HepG2 (cell line): Measurements from ENCODE around the gene TMOD3. TPM values are rescaled to one million over a fixed set of nuclear protein-coding genes. Genes with fewer than 3 reads are reported as not detected.
A peak's percentile ranks its signal among the peaks of the same experiment; 100 is the strongest.

Experiments
- MBD4 ChIP-seq: IDR thresholded peaks from 2 replicates; pipeline ENCODE4 v1.6.1; 2012; ENCODE audit warnings: low read length, inconsistent platforms, borderline replicate concordance
- NFKBIZ ChIP-seq: IDR thresholded peaks from 2 replicates; pipeline ENCODE4 v1.6.1; 2018; ENCODE audit warnings: missing genetic modification reagents, missing compliant biosample characterization
- RBM22 ChIP-seq: fragments of 200-400 bp; formaldehyde crosslinking; optimal IDR thresholded peaks from 2 replicates; pipeline ENCODE3; 2017; ENCODE audit warnings: mild to moderate bottlenecking, low read length, moderate library complexity
- RFX3 ChIP-seq: IDR thresholded peaks from 2 replicates; pipeline ENCODE4 v1.6.1; 2016; ENCODE audit warnings: missing biosample characterization, missing genetic modification reagents
- XRCC5 ChIP-seq: fragments of 200-400 bp; formaldehyde crosslinking; optimal IDR thresholded peaks from 2 replicates; pipeline ENCODE3; 2017; ENCODE audit warnings: mild to moderate bottlenecking, low read length
- ZFP37 ChIP-seq: sonication (generic); formaldehyde crosslinking; IDR thresholded peaks from 2 replicates; pipeline ENCODE4 v1.4.0; 2020; ENCODE audit warnings: missing genetic modification reagents, borderline replicate concordance
- ZFX ChIP-seq: sonication (generic); formaldehyde crosslinking; IDR thresholded peaks from 2 replicates; pipeline ENCODE4 v1.4.0; 2020; ENCODE audit warnings: mild to moderate bottlenecking, low read depth, missing genetic modification reagents, moderate library complexity
- ZKSCAN8 ChIP-seq: IDR thresholded peaks from 2 replicates; pipeline ENCODE4 v1.6.1; 2016; ENCODE audit warnings: borderline replicate concordance, missing genetic modification reagents, missing compliant biosample characterization
- ZNF205 ChIP-seq: IDR thresholded peaks from 2 replicates; pipeline ENCODE4 v1.6.1; 2018; ENCODE audit warnings: missing biosample characterization, missing genetic modification reagents
- ZNF207 ChIP-seq: fragments of 450-650 bp; IDR thresholded peaks from 2 replicates; pipeline ENCODE4 v1.6.1; 2016; ENCODE audit warnings: antibody characterized with exemption, borderline replicate concordance
- ZNF567 ChIP-seq: sonication (generic); formaldehyde crosslinking; IDR thresholded peaks from 2 replicates; pipeline ENCODE4 v1.8.1; 2023; ENCODE audit warnings: mild to moderate bottlenecking, missing genetic modification reagents, borderline replicate concordance
- ZNF569 ChIP-seq: sonication (generic); formaldehyde crosslinking; IDR thresholded peaks from 2 replicates; pipeline ENCODE4 v1.5.0; 2020; ENCODE audit warnings: mild to moderate bottlenecking, missing genetic modification reagents, moderate library complexity, borderline replicate concordance
- ZNF577 ChIP-seq: sonication (generic); formaldehyde crosslinking; IDR thresholded peaks from 2 replicates; pipeline ENCODE4 v1.4.0; 2020; ENCODE audit warnings: mild to moderate bottlenecking, low read depth, missing genetic modification reagents, borderline replicate concordance
- ZNF674 ChIP-seq: sonication (generic); formaldehyde crosslinking; IDR thresholded peaks from 2 replicates; pipeline ENCODE4 v1.5.0; 2020; ENCODE audit warnings: low read depth, mild to moderate bottlenecking, missing genetic modification reagents
- ZNF772 ChIP-seq: sonication (generic); formaldehyde crosslinking; IDR thresholded peaks from 2 replicates; pipeline ENCODE4 v1.5.0; 2020; ENCODE audit warnings: mild to moderate bottlenecking, missing genetic modification reagents
- ZNF790 ChIP-seq: sonication (generic); formaldehyde crosslinking; IDR thresholded peaks from 2 replicates; pipeline ENCODE4 v1.8.0; 2022; ENCODE audit warnings: missing genetic modification reagents, mild to moderate bottlenecking, borderline replicate concordance
- polyA plus RNA-seq, 8 experiments: library from polyadenylated mRNA; depleted of rRNA in 3 of 8; stranded (reverse) in 7 of 8; unstranded in 1 of 8; fragments of >200 nt; fragmentation: Illumina TruSeq in 4 of 8; extraction: Trizol in 4 of 8; gene quantifications; 2 replicates each; pipeline versions ENCODE4 v1.2.1 to v1.2.3, GENCODE V29; 2011 to 2016; ENCODE audit warnings: low read depth in 4 of 8, missing spikeins in 1 of 8, mixed read lengths in 1 of 8; ENCODE audit not compliant: insufficient read depth in 1 of 8
- total RNA-seq, 5 experiments: library from RNA; depleted of rRNA; stranded (reverse); fragments of >200 nt; fragmentation: Illumina TruSeq; extraction: Trizol; gene quantifications; 2 replicates each; pipeline ENCODE4 v1.2.3, GENCODE V29; 2016; ENCODE audit warnings: low read depth in 1 of 5
- TF ChIP-seq, protein P1 (sequence below): IDR thresholded peaks from 2 replicates; pipeline ENCODE4 v1.6.1; 2016; ENCODE audit warnings: missing compliant biosample characterization, missing genetic modification reagents, borderline replicate concordance
- TF ChIP-seq, protein P2 (sequence below): sonication (generic); formaldehyde crosslinking; IDR thresholded peaks from 2 replicates; pipeline ENCODE4 v1.4.0; 2020; ENCODE audit warnings: missing genetic modification reagents, borderline replicate concordance
- TF ChIP-seq, protein P3 (sequence below): sonication (generic); formaldehyde crosslinking; IDR thresholded peaks from 2 replicates; pipeline ENCODE4 v1.4.0; 2020; ENCODE audit warnings: mild to moderate bottlenecking, missing genetic modification reagents
- TF ChIP-seq, protein P4 (sequence below): sonication (generic); formaldehyde crosslinking; IDR thresholded peaks from 2 replicates; pipeline ENCODE4 v1.8.0; 2022; ENCODE audit warnings: missing genetic modification reagents, mild to moderate bottlenecking, inconsistent platforms, borderline replicate concordance

The TMOD3 gene
- total and polyA plus RNA-seq, 2 of the 13 experiments (the other 11 are each of a cell fraction or from before 2014, with no cell fraction given) = 5.1 to 23.2 TPM

DNA sequence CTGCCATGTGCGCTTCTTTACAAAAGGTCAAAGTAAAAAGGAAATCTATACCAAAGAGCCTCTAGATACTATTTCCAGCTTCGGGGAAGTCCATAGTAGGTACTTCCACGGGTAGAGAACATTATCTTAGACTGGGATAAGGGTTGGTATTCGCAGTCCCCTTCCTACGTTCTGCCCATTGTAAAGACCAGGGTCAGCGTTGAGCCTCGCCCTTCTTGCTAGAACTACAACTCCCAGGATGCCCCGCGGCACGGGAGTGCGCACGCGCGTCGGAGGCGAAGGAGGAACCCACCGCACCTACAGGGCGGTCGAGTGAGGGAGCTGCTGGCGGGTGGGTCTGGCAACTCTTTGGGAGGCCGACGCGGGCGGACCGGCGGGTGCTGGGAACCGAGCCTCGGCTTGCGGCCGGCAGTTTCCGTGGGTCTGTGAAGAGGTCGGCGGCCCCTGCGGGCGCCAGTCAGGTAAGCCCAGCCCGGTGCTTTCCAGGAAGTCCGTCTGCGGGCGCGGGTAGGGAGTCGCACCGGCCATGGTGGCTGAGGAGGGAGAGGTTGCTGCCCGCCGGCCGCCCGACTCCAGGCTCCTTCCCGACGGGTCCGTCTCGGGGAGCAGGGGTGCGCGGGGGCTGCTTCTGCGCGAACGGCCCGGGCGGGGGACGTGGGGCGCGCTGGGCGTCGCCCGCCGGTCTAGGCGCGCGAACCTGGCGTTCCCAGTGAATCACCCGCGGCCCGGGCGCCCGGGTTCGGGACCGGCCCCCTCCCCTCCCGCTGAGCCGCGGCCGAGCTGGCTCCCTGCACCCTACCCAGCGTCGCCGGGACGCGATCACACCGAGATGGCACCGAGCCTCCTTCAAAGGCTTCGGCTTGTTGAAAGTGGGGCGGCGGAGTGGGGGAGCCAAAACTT lies at the start of gene TMOD3 (continued):
- peak; percentile 40; the same call in 1 of the 2 replicates for TF ChIP-seq ZNF674 (CRISPR knock-in tag)
- no peak for TF ChIP-seq NFKBIZ (CRISPR knock-in tag)
- TF ChIP-seq, protein P1, sequence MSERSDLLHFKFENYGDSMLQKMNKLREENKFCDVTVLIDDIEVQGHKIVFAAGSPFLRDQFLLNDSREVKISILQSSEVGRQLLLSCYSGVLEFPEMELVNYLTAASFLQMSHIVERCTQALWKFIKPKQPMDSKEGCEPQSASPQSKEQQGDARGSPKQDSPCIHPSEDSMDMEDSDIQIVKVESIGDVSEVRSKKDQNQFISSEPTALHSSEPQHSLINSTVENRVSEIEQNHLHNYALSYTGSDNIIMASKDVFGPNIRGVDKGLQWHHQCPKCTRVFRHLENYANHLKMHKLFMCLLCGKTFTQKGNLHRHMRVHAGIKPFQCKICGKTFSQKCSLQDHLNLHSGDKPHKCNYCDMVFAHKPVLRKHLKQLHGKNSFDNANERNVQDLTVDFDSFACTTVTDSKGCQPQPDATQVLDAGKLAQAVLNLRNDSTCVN (CRISPR knock-in tag) = peak; percentile 56; the same call in 1 of the 2 replicates
- TF ChIP-seq ZNF207 = no peak
- TF ChIP-seq RBM22 = no peak
- TF ChIP-seq ZFX (CRISPR knock-in tag) = peak; percentile 78; the same call in 1 of the 2 replicates
- TF ChIP-seq, protein P2, sequence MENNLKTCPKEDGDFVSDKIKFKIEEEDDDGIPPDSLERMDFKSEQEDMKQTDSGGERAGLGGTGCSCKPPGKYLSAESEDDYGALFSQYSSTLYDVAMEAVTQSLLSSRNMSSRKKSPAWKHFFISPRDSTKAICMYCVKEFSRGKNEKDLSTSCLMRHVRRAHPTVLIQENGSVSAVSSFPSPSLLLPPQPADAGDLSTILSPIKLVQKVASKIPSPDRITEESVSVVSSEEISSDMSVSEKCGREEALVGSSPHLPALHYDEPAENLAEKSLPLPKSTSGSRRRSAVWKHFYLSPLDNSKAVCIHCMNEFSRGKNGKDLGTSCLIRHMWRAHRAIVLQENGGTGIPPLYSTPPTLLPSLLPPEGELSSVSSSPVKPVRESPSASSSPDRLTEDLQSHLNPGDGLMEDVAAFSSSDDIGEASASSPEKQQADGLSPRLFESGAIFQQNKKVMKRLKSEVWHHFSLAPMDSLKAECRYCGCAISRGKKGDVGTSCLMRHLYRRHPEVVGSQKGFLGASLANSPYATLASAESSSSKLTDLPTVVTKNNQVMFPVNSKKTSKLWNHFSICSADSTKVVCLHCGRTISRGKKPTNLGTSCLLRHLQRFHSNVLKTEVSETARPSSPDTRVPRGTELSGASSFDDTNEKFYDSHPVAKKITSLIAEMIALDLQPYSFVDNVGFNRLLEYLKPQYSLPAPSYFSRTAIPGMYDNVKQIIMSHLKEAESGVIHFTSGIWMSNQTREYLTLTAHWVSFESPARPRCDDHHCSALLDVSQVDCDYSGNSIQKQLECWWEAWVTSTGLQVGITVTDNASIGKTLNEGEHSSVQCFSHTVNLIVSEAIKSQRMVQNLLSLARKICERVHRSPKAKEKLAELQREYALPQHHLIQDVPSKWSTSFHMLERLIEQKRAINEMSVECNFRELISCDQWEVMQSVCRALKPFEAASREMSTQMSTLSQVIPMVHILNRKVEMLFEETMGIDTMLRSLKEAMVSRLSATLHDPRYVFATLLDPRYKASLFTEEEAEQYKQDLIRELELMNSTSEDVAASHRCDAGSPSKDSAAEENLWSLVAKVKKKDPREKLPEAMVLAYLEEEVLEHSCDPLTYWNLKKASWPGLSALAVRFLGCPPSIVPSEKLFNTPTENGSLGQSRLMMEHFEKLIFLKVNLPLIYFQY (CRISPR knock-in tag) = no peak
- peak; percentile 53 for TF ChIP-seq XRCC5
- TF ChIP-seq ZNF772 (CRISPR knock-in tag) = no peak
- no peak for TF ChIP-seq ZNF567 (CRISPR knock-in tag)
- TF ChIP-seq ZNF205 (CRISPR knock-in tag) = no peak
- no peak for TF ChIP-seq ZKSCAN8 (CRISPR knock-in tag)
- TF ChIP-seq ZNF569 (CRISPR knock-in tag) = no peak
- no peak for TF ChIP-seq RFX3 (CRISPR knock-in tag)
- TF ChIP-seq MBD4 = no peak
- no peak for TF ChIP-seq ZFP37 (CRISPR knock-in tag)
- TF ChIP-seq, protein P3, sequence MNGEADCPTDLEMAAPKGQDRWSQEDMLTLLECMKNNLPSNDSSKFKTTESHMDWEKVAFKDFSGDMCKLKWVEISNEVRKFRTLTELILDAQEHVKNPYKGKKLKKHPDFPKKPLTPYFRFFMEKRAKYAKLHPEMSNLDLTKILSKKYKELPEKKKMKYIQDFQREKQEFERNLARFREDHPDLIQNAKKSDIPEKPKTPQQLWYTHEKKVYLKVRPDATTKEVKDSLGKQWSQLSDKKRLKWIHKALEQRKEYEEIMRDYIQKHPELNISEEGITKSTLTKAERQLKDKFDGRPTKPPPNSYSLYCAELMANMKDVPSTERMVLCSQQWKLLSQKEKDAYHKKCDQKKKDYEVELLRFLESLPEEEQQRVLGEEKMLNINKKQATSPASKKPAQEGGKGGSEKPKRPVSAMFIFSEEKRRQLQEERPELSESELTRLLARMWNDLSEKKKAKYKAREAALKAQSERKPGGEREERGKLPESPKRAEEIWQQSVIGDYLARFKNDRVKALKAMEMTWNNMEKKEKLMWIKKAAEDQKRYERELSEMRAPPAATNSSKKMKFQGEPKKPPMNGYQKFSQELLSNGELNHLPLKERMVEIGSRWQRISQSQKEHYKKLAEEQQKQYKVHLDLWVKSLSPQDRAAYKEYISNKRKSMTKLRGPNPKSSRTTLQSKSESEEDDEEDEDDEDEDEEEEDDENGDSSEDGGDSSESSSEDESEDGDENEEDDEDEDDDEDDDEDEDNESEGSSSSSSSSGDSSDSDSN = peak; percentile 93
- 0 out of 2 replicates have a peak, but pooled peaks have one; percentile 50 for TF ChIP-seq ZNF790 (CRISPR knock-in tag)
- TF ChIP-seq, protein P4, sequence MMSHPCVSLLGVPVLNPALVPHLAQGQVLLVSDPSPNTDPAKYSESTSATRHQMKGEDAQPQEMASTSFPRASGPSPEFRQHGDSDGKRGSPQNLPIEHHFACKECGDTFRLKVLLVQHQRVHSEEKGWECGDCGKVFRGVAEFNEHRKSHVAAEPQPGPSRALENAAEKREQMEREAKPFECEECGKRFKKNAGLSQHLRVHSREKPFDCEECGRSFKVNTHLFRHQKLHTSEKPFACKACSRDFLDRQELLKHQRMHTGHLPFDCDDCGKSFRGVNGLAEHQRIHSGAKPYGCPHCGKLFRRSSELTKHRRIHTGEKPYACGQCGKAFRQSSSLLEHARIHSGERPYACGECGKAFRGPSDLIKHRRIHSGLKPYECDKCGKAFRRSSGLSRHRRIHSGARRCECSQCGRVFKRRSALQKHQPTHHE = no peak
- TF ChIP-seq ZNF577 (CRISPR knock-in tag) = no peak
